Liver (tissue), 3 donors: ENCODE results near the gene CDH23.

Experiments used
- ATF3 ChIP-seq: IDR thresholded peaks from 2 replicates; pipeline ENCODE4 v1.6.1; 2016; ENCODE audit warnings: antibody characterized with exemption
- GABPA ChIP-seq, 2 donors: IDR thresholded peaks in 1 of 2; conservative IDR thresholded peaks in 1 of 2; 2 replicates each; pipeline ENCODE4 v1.6.1; 2016; ENCODE audit warnings: antibody characterized with exemption in 2 of 2, mild to moderate bottlenecking in 1 of 2, moderate library complexity in 1 of 2
- HNF4G ChIP-seq: IDR thresholded peaks from 2 replicates; pipeline ENCODE4 v1.6.1; 2016; ENCODE audit warnings: antibody characterized with exemption
- JUND ChIP-seq, 2 donors: IDR thresholded peaks; 2 replicates each; pipeline ENCODE4 v1.6.1; 2016; ENCODE audit warnings: antibody characterized with exemption in 2 of 2
- NR2F2 ChIP-seq: IDR thresholded peaks from 2 replicates; pipeline ENCODE4 v1.6.1; 2016; ENCODE audit warnings: antibody characterized with exemption
- RAD21 ChIP-seq, 2 donors: IDR thresholded peaks; 2 replicates each; pipeline ENCODE4 v1.6.1; 2016; ENCODE audit warnings: antibody characterized with exemption in 2 of 2, mild to moderate bottlenecking in 2 of 2
- TAF1 ChIP-seq: conservative IDR thresholded peaks from 2 replicates; pipeline ENCODE4 v1.6.1; 2016; ENCODE audit warnings: antibody characterized with exemption, mild to moderate bottlenecking
- TF ChIP-seq, protein P1 (sequence below): fragments of 150-350 bp; IDR thresholded peaks from 2 replicates; pipeline ENCODE4 v1.5.1; 2017; ENCODE audit warnings: improper control_type of control experiment, low read depth, low read length; ENCODE audit not compliant: missing input control
- TF ChIP-seq, protein P2 (sequence below): IDR thresholded peaks from 2 replicates; pipeline ENCODE4 v1.6.1; 2016; ENCODE audit warnings: antibody characterized with exemption
- TF ChIP-seq, protein P3 (sequence below): IDR thresholded peaks from 2 replicates; pipeline ENCODE4 v1.6.1; 2016; ENCODE audit warnings: antibody characterized with exemption
- donor health status: healthy.
- donor health status: healthy.

DNA sequence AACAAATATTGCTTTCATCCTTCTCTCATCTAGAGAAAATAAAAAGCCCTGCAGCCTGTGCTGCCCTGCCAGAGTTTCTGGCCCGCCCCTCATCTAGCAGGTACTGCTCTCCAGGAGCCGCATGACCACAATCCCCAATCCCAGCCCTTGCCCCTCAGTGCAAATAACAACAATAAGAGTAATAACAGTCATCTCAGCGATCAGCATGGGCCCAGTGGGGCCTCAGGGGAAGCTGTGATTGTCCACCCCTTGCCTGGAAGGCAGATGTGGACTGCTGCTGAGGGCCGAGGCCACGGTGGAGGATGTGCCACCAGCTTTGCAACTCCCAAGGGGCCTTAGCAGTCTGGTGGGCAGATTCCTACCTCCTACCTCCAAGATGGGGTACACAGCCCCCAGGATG lies 106.1 kb downstream of the CDH23 start:
- TF ChIP-seq, protein P1, sequence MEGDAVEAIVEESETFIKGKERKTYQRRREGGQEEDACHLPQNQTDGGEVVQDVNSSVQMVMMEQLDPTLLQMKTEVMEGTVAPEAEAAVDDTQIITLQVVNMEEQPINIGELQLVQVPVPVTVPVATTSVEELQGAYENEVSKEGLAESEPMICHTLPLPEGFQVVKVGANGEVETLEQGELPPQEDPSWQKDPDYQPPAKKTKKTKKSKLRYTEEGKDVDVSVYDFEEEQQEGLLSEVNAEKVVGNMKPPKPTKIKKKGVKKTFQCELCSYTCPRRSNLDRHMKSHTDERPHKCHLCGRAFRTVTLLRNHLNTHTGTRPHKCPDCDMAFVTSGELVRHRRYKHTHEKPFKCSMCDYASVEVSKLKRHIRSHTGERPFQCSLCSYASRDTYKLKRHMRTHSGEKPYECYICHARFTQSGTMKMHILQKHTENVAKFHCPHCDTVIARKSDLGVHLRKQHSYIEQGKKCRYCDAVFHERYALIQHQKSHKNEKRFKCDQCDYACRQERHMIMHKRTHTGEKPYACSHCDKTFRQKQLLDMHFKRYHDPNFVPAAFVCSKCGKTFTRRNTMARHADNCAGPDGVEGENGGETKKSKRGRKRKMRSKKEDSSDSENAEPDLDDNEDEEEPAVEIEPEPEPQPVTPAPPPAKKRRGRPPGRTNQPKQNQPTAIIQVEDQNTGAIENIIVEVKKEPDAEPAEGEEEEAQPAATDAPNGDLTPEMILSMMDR: no peak
- TF ChIP-seq RAD21 (IDR thresholded peaks at IDR 0.05): no peak
- TF ChIP-seq JUND (IDR thresholded peaks at IDR 0.05): no peak
- no peak for TF ChIP-seq ATF3
- TF ChIP-seq, protein P2, sequence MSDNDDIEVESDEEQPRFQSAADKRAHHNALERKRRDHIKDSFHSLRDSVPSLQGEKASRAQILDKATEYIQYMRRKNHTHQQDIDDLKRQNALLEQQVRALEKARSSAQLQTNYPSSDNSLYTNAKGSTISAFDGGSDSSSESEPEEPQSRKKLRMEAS: no peak
- no peak for TF ChIP-seq TAF1
- no peak for TF ChIP-seq HNF4G
- TF ChIP-seq NR2F2: no peak
- TF ChIP-seq GABPA (IDR thresholded peaks at IDR 0.05 in 1 of 2, conservative IDR thresholded peaks at IDR 0.05 in 1 of 2): no peak
- TF ChIP-seq, protein P3, sequence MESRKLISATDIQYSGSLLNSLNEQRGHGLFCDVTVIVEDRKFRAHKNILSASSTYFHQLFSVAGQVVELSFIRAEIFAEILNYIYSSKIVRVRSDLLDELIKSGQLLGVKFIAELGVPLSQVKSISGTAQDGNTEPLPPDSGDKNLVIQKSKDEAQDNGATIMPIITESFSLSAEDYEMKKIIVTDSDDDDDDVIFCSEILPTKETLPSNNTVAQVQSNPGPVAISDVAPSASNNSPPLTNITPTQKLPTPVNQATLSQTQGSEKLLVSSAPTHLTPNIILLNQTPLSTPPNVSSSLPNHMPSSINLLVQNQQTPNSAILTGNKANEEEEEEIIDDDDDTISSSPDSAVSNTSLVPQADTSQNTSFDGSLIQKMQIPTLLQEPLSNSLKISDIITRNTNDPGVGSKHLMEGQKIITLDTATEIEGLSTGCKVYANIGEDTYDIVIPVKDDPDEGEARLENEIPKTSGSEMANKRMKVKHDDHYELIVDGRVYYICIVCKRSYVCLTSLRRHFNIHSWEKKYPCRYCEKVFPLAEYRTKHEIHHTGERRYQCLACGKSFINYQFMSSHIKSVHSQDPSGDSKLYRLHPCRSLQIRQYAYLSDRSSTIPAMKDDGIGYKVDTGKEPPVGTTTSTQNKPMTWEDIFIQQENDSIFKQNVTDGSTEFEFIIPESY: no peak
